ENCODE results near the gene UBTF.

Gene UBTF

DNA sequence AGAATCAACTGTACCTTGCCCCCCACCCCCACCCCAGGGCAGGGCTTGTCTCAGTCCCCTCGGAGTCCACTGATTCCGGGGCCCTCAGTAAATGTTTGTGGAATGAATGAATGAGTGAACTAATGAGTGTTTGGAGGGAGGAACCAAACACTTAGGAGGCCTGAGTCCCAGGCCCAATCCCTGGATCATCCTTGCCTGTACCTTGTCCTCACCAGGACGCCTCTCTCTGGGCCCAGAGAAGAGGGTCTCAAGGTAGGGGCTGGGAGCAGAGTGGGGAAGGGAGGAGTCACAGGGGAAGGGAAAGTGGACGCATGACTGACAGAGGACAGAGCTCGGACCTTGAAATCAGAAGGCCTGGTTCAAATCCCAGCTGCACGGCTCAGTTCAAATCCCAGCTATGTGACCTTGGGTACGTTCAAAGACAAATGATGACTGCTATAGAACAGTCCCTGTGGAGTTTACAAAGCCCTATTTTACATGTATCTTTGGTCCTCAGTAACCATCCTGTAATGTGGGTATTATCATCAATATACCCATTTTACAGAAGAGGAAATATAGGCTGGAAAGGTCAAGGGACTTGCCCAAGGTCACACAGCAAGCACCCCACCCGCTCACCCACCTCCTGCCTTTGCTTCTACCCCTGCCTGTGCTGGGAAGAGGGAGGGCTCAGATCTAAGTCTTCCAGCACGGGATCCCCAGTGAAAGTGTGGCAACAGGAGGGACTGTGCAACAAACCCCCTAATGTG, 30.2 kb upstream of the UBTF start:
- H4K20me1 ChIP-seq (ENCODE audit: insufficient read depth, low read length): 0 out of 2 replicates have a peak, but pooled peaks cover 3% of the 10 kb centered on the region
- no peaks in the 10 kb centered on the region for H3K27me3 ChIP-seq (ENCODE audit: insufficient read depth, low read length, poor library complexity)
- H3K9me3 ChIP-seq (ENCODE audit: insufficient read depth, low read length, severe bottlenecking): no peaks in the 10 kb centered on the region
- no peak overlapping the region for H3K4me2 ChIP-seq (ENCODE audit: insufficient read depth, low read length)
- H3K4me3 ChIP-seq (ENCODE audit: low read depth in 1 of 2, low read length in 2 of 2): no peak overlapping the region
- no peak overlapping the region for H3K27ac ChIP-seq (ENCODE audit: low read length)
- ATAC-seq (ENCODE audit: insufficient read depth, low read depth) (no peak), DNase-seq (no peak)
- H3K4me1 ChIP-seq (ENCODE audit: insufficient read depth, low read length): no peaks in the 10 kb centered on the region
- no peaks in the 10 kb centered on the region for H3K79me2 ChIP-seq (ENCODE audit: insufficient read depth, low read length)
- H3K36me3 ChIP-seq (ENCODE audit: insufficient read depth, low read length): no peaks in the 10 kb centered on the region
- TF ChIP-seq, protein P1, sequence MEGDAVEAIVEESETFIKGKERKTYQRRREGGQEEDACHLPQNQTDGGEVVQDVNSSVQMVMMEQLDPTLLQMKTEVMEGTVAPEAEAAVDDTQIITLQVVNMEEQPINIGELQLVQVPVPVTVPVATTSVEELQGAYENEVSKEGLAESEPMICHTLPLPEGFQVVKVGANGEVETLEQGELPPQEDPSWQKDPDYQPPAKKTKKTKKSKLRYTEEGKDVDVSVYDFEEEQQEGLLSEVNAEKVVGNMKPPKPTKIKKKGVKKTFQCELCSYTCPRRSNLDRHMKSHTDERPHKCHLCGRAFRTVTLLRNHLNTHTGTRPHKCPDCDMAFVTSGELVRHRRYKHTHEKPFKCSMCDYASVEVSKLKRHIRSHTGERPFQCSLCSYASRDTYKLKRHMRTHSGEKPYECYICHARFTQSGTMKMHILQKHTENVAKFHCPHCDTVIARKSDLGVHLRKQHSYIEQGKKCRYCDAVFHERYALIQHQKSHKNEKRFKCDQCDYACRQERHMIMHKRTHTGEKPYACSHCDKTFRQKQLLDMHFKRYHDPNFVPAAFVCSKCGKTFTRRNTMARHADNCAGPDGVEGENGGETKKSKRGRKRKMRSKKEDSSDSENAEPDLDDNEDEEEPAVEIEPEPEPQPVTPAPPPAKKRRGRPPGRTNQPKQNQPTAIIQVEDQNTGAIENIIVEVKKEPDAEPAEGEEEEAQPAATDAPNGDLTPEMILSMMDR (IDR thresholded peaks at IDR 0.05; ENCODE audit: borderline replicate concordance, extremely low read depth, low read length, poor library complexity, severe bottlenecking): no peak
- TF ChIP-seq EZH2 (IDR thresholded peaks at IDR 0.05; ENCODE audit: borderline replicate concordance, low read depth, low read length, severe bottlenecking): no peak
- no peak overlapping the region for H2AFZ ChIP-seq (ENCODE audit: low read depth, low read length)
- no peak overlapping the region for H3K9ac ChIP-seq (ENCODE audit: low read depth, low read length)

DNA sequence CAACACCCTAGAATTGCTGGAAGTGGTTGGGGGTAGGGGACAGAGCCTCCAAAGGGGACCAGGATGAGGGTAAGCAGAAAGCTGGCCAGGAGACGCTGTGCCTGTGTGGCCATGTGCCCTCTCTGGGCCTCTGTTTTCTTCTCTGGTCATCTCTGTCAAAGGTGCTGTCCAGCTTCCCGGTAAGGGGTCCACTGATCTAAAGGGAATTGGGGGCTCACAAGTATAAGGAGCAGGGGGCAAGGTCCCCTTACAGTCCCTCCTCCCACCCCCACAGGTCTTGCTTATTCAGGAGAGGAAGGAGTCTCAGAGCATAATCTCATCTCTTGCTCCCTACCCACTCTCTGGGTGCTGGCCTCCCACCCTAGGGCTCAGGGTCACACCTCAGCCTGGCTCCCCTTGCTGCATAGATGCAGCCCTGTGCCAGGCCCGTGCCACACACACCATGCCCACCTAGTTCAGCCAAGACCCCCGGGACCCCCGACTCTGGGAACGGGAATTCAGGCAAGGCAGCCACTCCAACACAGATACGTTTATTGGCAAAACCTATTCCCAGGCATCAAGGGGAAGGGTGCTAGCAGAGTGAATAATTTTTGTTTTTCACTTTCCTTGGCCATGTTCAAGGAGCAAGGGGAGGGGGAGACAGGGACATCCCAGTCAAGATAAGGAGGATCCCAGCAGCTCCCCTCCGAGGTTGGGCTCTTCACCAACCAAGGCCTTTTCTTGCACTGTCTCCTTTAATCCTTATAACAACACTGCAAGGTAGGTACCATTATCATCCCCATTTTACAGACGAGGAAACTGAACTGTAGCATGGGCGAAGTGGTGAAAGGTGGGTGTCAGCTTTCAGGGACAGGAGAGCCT, 28.6 kb upstream of the UBTF start:
- TF ChIP-seq, protein P1 (IDR thresholded peaks at IDR 0.05; ENCODE audit: borderline replicate concordance, extremely low read depth, low read length, poor library complexity, severe bottlenecking): no peak
- no peak for TF ChIP-seq EZH2 (IDR thresholded peaks at IDR 0.05; ENCODE audit: borderline replicate concordance, low read depth, low read length, severe bottlenecking)
- Histone ChIP-seq H3K4me3 (ENCODE audit: low read depth in 1 of 2, low read length in 2 of 2) (no peak overlapping the region), H3K4me2 (ENCODE audit: insufficient read depth, low read length) (no peak overlapping the region), H3K9ac (ENCODE audit: low read depth, low read length) (no peak overlapping the region), H3K27ac (ENCODE audit: low read length) (no peak overlapping the region), H3K9me3 (ENCODE audit: insufficient read depth, low read length, severe bottlenecking) (no peaks in the 10 kb centered on the region), H2AFZ (ENCODE audit: low read depth, low read length) (no peak overlapping the region), H3K4me1 (ENCODE audit: insufficient read depth, low read length) (no peaks in the 10 kb centered on the region), H3K36me3 (ENCODE audit: insufficient read depth, low read length) (no peaks in the 10 kb centered on the region), H3K79me2 (ENCODE audit: insufficient read depth, low read length) (no peaks in the 10 kb centered on the region), H4K20me1 (ENCODE audit: insufficient read depth, low read length) (0 out of 2 replicates have a peak, but pooled peaks cover 3% of the 10 kb centered on the region), H3K27me3 (ENCODE audit: insufficient read depth, low read length, poor library complexity) (no peaks in the 10 kb centered on the region)
- DNase-seq (no peak), ATAC-seq (ENCODE audit: insufficient read depth, low read depth) (no peak)

DNA sequence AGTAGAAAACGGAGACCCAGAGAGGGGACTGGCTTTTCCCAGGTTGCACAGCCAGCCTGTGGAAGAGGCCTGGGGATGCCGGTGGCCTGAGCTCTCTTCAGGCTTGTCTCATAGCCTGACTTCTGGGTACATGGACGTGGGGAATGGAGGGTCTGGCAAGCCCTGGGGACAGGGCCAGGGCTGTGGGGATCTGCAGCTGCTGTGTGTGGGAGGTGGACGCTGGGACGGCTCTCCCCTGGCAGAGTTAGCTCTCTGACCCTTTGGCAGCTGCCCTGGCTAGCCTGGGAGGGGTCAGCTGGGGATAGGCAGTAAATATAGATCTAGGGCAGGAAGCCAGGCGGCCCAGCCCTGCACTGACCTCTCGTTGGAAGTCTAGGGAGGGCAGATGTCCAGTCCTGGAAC, 28.0 kb upstream of the UBTF start:
- Histone ChIP-seq H3K9ac (ENCODE audit: low read depth, low read length) (no peak overlapping the region), H3K4me1 (ENCODE audit: insufficient read depth, low read length) (no peaks in the 10 kb centered on the region), H2AFZ (ENCODE audit: low read depth, low read length) (no peak overlapping the region), H3K4me3 (ENCODE audit: low read depth in 1 of 2, low read length in 2 of 2) (no peak overlapping the region), H3K9me3 (ENCODE audit: insufficient read depth, low read length, severe bottlenecking) (no peaks in the 10 kb centered on the region), H3K36me3 (ENCODE audit: insufficient read depth, low read length) (no peaks in the 10 kb centered on the region), H3K4me2 (ENCODE audit: insufficient read depth, low read length) (no peak overlapping the region), H3K79me2 (ENCODE audit: insufficient read depth, low read length) (no peaks in the 10 kb centered on the region), H4K20me1 (ENCODE audit: insufficient read depth, low read length) (0 out of 2 replicates have a peak, but pooled peaks cover 3% of the 10 kb centered on the region), H3K27me3 (ENCODE audit: insufficient read depth, low read length, poor library complexity) (no peaks in the 10 kb centered on the region), H3K27ac (ENCODE audit: low read length) (no peak overlapping the region)
- no peak for TF ChIP-seq EZH2 (IDR thresholded peaks at IDR 0.05; ENCODE audit: borderline replicate concordance, low read depth, low read length, severe bottlenecking)
- TF ChIP-seq, protein P1 (IDR thresholded peaks at IDR 0.05; ENCODE audit: borderline replicate concordance, extremely low read depth, low read length, poor library complexity, severe bottlenecking): no peak
- ATAC-seq (ENCODE audit: insufficient read depth, low read depth): no peak
- no peak for DNase-seq

Data from DND-41 (cell line).